GM12865 (cell line): ENCODE results near the gene GOLGA6A.

Source experiments
- DNase-seq: peaks from one replicate; pipeline ENCODE4 v3.0.0; 2010; ENCODE audit warnings: low read depth
- H3K4me3 ChIP-seq: 2 replicates; pipeline ENCODE4 v1.5.1; 2011; ENCODE audit warnings: mild to moderate bottlenecking, low read depth, low read length, control low read depth
- TF ChIP-seq, protein P1 (sequence below): IDR thresholded peaks from 2 replicates; pipeline ENCODE4 v1.5.1; 2011; ENCODE audit warnings: low read length, control low read depth, low read depth, inconsistent platforms; ENCODE audit not compliant: insufficient read depth; ENCODE audit errors: missing control alignments

GOLGA6A gene

DNA sequence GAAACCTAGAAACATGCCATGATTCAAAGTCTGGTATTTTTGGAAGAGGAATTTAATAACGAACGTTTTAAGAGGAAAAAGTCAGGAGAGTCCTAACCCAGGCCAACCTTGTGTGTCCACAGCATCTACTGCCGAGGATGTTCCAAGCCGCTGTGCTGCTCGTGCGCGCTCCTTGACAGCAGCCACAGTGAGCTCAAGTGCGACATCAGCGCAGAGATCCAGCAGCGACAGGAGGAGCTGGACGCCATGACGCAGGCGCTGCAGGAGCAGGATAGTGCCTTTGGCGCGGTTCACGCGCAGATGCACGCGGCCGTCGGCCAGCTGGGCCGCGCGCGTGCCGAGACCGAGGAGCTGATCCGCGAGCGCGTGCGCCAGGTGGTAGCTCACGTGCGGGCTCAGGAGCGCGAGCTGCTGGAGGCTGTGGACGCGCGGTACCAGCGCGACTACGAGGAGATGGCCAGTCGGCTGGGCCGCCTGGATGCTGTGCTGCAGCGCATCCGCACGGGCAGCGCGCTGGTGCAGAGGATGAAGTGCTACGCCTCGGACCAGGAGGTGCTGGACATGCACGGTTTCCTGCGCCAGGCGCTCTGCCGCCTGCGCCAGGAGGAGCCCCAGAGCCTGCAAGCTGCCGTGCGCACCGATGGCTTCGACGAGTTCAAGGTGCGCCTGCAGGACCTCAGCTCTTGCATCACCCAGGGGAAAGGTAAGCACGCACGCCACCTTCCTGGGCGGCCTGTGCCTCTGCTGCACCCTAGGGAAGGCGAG is 59.5 kb downstream of the GOLGA6A start:
- no peak for DNase-seq
- no peak overlapping the region for H3K4me3 ChIP-seq
- TF ChIP-seq, protein P1, sequence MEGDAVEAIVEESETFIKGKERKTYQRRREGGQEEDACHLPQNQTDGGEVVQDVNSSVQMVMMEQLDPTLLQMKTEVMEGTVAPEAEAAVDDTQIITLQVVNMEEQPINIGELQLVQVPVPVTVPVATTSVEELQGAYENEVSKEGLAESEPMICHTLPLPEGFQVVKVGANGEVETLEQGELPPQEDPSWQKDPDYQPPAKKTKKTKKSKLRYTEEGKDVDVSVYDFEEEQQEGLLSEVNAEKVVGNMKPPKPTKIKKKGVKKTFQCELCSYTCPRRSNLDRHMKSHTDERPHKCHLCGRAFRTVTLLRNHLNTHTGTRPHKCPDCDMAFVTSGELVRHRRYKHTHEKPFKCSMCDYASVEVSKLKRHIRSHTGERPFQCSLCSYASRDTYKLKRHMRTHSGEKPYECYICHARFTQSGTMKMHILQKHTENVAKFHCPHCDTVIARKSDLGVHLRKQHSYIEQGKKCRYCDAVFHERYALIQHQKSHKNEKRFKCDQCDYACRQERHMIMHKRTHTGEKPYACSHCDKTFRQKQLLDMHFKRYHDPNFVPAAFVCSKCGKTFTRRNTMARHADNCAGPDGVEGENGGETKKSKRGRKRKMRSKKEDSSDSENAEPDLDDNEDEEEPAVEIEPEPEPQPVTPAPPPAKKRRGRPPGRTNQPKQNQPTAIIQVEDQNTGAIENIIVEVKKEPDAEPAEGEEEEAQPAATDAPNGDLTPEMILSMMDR = no peak
